ENCODE data around the gene CEP63.

Gene CEP63

GRCh38 chr3:134597390-134597970 is 111.6 kb downstream of the CEP63 start:
- TF ChIP-seq POLR2A (IDR thresholded peaks at IDR 0.05; ENCODE audit: low read length) (no peak), GATA1 (IDR thresholded peaks at IDR 0.05; ENCODE audit: low read depth, low read length) (no peak)
- DNase-seq: no peak

- TF ChIP-seq POLR2A (IDR thresholded peaks at IDR 0.05; ENCODE audit: low read length) (no peak), GATA1 (IDR thresholded peaks at IDR 0.05; ENCODE audit: low read depth, low read length) (no peak)
These were observed 113.1 kb downstream of the CEP63 start for GRCh38 chr3:134598763-134599545.

GRCh38 chr3:134600206-134600605 is 114.3 kb downstream of the CEP63 start:
- TF ChIP-seq GATA1 (IDR thresholded peaks at IDR 0.05; ENCODE audit: low read depth, low read length) (no peak), POLR2A (IDR thresholded peaks at IDR 0.05; ENCODE audit: low read length) (no peak)
- no peak for DNase-seq

More at GRCh38 chr3:134598763-134599545, 113.1 kb downstream of the CEP63 start:
- DNase-seq: no peak

- DNase-seq: peak; percentile 58 to 67
These were observed 115.0 kb downstream of the CEP63 start for GRCh38 chr3:134600685-134601463.

GRCh38 chr3:134601539-134602439 is 115.9 kb downstream of the CEP63 start:
- DNase-seq: peak; percentile 58 to 68
- no peak for TF ChIP-seq POLR2A (IDR thresholded peaks at IDR 0.05; ENCODE audit: low read length)
- TF ChIP-seq GATA1 (IDR thresholded peaks at IDR 0.05; ENCODE audit: low read depth, low read length): no peak

More at GRCh38 chr3:134600685-134601463, 115.0 kb downstream of the CEP63 start:
- TF ChIP-seq POLR2A (IDR thresholded peaks at IDR 0.05; ENCODE audit: low read length) (no peak), GATA1 (IDR thresholded peaks at IDR 0.05; ENCODE audit: low read depth, low read length) (no peak)

- no peak for DNase-seq
- TF ChIP-seq GATA1 (IDR thresholded peaks at IDR 0.05; ENCODE audit: low read depth, low read length) (no peak), POLR2A (IDR thresholded peaks at IDR 0.05; ENCODE audit: low read length) (no peak)
These were observed 116.6 kb downstream of the CEP63 start for GRCh38 chr3:134602440-134602814.

- DNase-seq: no peak
- TF ChIP-seq POLR2A (IDR thresholded peaks at IDR 0.05; ENCODE audit: low read length): no peak
- TF ChIP-seq GATA1 (IDR thresholded peaks at IDR 0.05; ENCODE audit: low read depth, low read length): no peak
These were observed 117.6 kb downstream of the CEP63 start for GRCh38 chr3:134603480-134603879.

- DNase-seq: no peak
- TF ChIP-seq POLR2A (IDR thresholded peaks at IDR 0.05; ENCODE audit: low read length): no peak
- TF ChIP-seq GATA1 (IDR thresholded peaks at IDR 0.05; ENCODE audit: low read depth, low read length): no peak
These were observed 118.1 kb downstream of the CEP63 start for GRCh38 chr3:134603956-134604355.

- no peak for DNase-seq
- TF ChIP-seq GATA1 (IDR thresholded peaks at IDR 0.05; ENCODE audit: low read depth, low read length) (no peak), POLR2A (IDR thresholded peaks at IDR 0.05; ENCODE audit: low read length) (no peak)
These were observed 119.7 kb downstream of the CEP63 start for GRCh38 chr3:134605556-134605955.

GRCh38 chr3:134606033-134607025 is 120.5 kb downstream of the CEP63 start:
- no peak for DNase-seq
- TF ChIP-seq POLR2A (IDR thresholded peaks at IDR 0.05; ENCODE audit: low read length): no peak
- TF ChIP-seq GATA1 (IDR thresholded peaks at IDR 0.05; ENCODE audit: low read depth, low read length): no peak

- TF ChIP-seq GATA1 (IDR thresholded peaks at IDR 0.05; ENCODE audit: low read depth, low read length) (no peak), POLR2A (IDR thresholded peaks at IDR 0.05; ENCODE audit: low read length) (no peak)
- no peak for DNase-seq
These were observed 121.5 kb downstream of the CEP63 start for GRCh38 chr3:134607054-134608022.

Data from erythroblast (primary cell).